ENCODE measurements around the gene TPO. TPM values are rescaled to one million over a fixed set of nuclear protein-coding genes. Genes with fewer than 3 reads are reported as not detected.

Gene TPO
- total RNA-seq, 1 experiment from 2014 or later: not detected

DNA sequence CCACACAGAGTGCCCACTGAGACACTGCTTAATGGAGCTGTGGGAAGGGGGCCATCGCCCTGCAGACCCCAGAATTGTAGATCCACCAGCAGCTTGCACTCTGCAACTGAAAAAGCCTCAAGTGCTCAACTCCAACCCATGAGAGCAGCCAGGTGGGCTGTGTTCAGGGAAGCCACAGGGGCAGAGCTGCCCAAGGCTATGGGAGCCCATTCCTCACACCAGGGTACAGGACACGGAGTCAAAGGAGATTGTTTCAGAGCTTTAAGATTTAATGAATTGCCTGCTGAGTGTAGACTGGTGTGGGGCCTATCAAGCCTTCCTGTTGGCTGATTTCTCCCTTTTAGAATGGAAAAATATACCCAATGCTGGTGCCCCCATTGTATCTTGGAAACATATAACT lies 17.2 kb downstream of the TPO start:
- no peaks in the 10 kb centered on the region for H3K4me1 Mint-ChIP-seq (ENCODE audit: low read depth, unreplicated experiment)
- TF ChIP-seq, protein P1, sequence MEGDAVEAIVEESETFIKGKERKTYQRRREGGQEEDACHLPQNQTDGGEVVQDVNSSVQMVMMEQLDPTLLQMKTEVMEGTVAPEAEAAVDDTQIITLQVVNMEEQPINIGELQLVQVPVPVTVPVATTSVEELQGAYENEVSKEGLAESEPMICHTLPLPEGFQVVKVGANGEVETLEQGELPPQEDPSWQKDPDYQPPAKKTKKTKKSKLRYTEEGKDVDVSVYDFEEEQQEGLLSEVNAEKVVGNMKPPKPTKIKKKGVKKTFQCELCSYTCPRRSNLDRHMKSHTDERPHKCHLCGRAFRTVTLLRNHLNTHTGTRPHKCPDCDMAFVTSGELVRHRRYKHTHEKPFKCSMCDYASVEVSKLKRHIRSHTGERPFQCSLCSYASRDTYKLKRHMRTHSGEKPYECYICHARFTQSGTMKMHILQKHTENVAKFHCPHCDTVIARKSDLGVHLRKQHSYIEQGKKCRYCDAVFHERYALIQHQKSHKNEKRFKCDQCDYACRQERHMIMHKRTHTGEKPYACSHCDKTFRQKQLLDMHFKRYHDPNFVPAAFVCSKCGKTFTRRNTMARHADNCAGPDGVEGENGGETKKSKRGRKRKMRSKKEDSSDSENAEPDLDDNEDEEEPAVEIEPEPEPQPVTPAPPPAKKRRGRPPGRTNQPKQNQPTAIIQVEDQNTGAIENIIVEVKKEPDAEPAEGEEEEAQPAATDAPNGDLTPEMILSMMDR (IDR thresholded peaks at IDR 0.05; ENCODE audit: unreplicated experiment): no peak
- H3K27ac Mint-ChIP-seq (ENCODE audit: unreplicated experiment): no peak overlapping the region
- H3K36me3 Mint-ChIP-seq (ENCODE audit: insufficient read depth, unreplicated experiment): no peaks in the 10 kb centered on the region
- BruUV-seq (replicated peaks): no TSS peak
- H3K27me3 Mint-ChIP-seq (ENCODE audit: unreplicated experiment): no peaks in the 10 kb centered on the region
- peaks cover 2% of the 10 kb centered on the region for H3K9me3 Mint-ChIP-seq (ENCODE audit: low read depth, unreplicated experiment)
- CTCF ChIA-PET: no interaction called here
- H3K4me3 Mint-ChIP-seq (ENCODE audit: low read depth, unreplicated experiment): no peak overlapping the region
- no peak for DNase-seq
- intact Hi-C loops (cut with micrococcal nuclease; ENCODE audit: unreplicated experiment): no loop called here

DNA sequence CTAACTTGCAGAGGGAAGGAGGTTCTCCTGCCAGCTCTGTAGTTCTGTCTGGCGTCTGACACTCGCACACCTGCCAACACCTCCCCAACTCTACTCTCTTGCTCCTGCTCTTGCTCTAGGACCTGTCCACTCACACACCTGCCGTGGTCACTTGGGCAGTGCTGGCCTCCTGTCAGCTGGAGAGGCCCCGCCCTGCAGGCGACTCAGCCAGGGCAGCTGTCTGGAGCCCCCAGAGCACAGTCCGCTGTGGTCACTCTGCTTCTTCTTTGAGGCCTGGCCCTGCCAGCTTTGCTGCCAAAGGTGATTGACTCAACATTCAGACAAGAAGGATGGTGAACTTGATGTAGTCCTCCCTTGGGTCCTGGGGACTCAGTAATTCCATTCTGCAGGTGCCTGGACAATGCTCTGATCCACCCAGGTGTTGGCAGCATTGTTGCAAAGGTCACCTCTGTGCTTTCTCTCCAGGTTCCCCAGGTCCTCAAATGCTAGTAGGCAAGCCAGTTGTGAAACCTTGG lies 18.7 kb downstream of the TPO start:
- Mint-ChIP-seq H3K4me1 (ENCODE audit: low read depth, unreplicated experiment) (no peaks in the 10 kb centered on the region), H3K36me3 (ENCODE audit: insufficient read depth, unreplicated experiment) (no peaks in the 10 kb centered on the region), H3K9me3 (ENCODE audit: low read depth, unreplicated experiment) (peaks cover 10% of the 10 kb centered on the region), H3K27ac (ENCODE audit: unreplicated experiment) (no peak overlapping the region), H3K27me3 (ENCODE audit: unreplicated experiment) (no peaks in the 10 kb centered on the region), H3K4me3 (ENCODE audit: low read depth, unreplicated experiment) (no peak overlapping the region)
- BruUV-seq (replicated peaks): no TSS peak
- TF ChIP-seq, protein P1 (IDR thresholded peaks at IDR 0.05; ENCODE audit: unreplicated experiment): no peak
- intact Hi-C loops (cut with micrococcal nuclease; ENCODE audit: unreplicated experiment): no loop called here
- no peak for DNase-seq
- CTCF ChIA-PET: no interaction called here

DNA sequence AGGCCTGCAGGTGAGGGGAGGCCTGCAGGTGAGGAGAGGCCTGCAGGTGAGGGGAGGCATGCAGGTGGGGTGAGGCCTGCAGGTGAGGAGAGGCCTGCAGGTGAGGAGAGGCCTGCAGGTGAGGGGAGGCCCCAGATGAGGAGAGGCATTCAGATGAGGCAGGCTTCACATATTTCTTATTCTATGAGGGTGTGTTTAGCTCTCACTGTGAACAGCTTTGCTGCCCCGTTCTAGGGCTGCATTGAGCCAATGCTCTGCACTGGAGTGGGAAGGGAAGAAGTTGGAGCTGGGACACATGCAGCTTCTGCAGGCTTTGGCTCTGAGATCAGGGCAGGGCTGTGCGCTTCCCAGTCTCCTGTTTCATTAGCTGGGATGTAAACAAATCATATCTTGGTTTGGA lies 19.5 kb downstream of the TPO start:
- H3K27me3 Mint-ChIP-seq (ENCODE audit: unreplicated experiment): no peaks in the 10 kb centered on the region
- intact Hi-C loops (cut with micrococcal nuclease; ENCODE audit: unreplicated experiment): no loop called here
- H3K9me3 Mint-ChIP-seq (ENCODE audit: low read depth, unreplicated experiment): peaks cover 11% of the 10 kb centered on the region
- no peak overlapping the region for H3K27ac Mint-ChIP-seq (ENCODE audit: unreplicated experiment)
- H3K36me3 Mint-ChIP-seq (ENCODE audit: insufficient read depth, unreplicated experiment): no peaks in the 10 kb centered on the region
- BruUV-seq (replicated peaks): no TSS peak
- no peaks in the 10 kb centered on the region for H3K4me1 Mint-ChIP-seq (ENCODE audit: low read depth, unreplicated experiment)
- TF ChIP-seq, protein P1 (IDR thresholded peaks at IDR 0.05; ENCODE audit: unreplicated experiment): no peak
- no peak overlapping the region for H3K4me3 Mint-ChIP-seq (ENCODE audit: low read depth, unreplicated experiment)
- CTCF ChIA-PET: no interaction called here
- DNase-seq: no peak

DNA sequence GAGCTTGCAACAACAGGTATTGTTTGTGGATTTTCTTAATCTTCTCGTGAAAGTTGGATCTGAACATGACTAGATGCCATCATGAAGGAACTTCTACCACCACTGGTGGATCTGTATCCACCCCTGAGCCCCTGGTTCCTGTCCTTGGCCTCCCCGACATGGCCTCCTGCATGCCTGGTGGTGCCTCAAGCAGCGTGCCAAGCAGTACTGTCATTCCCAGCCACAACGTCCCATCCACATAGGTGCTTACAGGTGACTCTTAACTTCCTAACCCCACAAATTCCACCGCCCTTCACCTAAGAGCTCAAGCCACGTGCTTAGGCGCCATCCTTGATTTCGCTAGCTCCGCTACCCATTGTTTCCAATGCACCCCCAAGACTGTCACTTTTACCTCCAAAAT lies 23.1 kb downstream of the TPO start:
- H3K4me1 Mint-ChIP-seq (ENCODE audit: low read depth, unreplicated experiment): no peaks in the 10 kb centered on the region
- H3K4me3 Mint-ChIP-seq (ENCODE audit: low read depth, unreplicated experiment): no peak overlapping the region
- H3K9me3 Mint-ChIP-seq (ENCODE audit: low read depth, unreplicated experiment): peaks cover 9% of the 10 kb centered on the region
- TF ChIP-seq, protein P1 (IDR thresholded peaks at IDR 0.05; ENCODE audit: unreplicated experiment): no peak
- CTCF ChIA-PET: no interaction called here
- no peak for DNase-seq
- no TSS peak for BruUV-seq (replicated peaks)
- no peak overlapping the region for H3K27ac Mint-ChIP-seq (ENCODE audit: unreplicated experiment)
- H3K27me3 Mint-ChIP-seq (ENCODE audit: unreplicated experiment): no peaks in the 10 kb centered on the region
- intact Hi-C loops (cut with micrococcal nuclease; ENCODE audit: unreplicated experiment): no loop called here
- H3K36me3 Mint-ChIP-seq (ENCODE audit: insufficient read depth, unreplicated experiment): no peaks in the 10 kb centered on the region

Data from Calu3 (cell line).